SH-SY5Y (cell line): ENCODE results near the gene CXorf66.

Source experiments
- GATA2 ChIP-seq: IDR thresholded peaks from 2 replicates; pipeline ENCODE4 v1.6.1; 2011; ENCODE audit warnings: mild to moderate bottlenecking, low read depth, low read length
- GATA3 ChIP-seq: IDR thresholded peaks from 2 replicates; pipeline ENCODE4 v1.6.1; 2011; ENCODE audit warnings: low read depth, mild to moderate bottlenecking, low read length, moderate library complexity

CXorf66 gene

DNA sequence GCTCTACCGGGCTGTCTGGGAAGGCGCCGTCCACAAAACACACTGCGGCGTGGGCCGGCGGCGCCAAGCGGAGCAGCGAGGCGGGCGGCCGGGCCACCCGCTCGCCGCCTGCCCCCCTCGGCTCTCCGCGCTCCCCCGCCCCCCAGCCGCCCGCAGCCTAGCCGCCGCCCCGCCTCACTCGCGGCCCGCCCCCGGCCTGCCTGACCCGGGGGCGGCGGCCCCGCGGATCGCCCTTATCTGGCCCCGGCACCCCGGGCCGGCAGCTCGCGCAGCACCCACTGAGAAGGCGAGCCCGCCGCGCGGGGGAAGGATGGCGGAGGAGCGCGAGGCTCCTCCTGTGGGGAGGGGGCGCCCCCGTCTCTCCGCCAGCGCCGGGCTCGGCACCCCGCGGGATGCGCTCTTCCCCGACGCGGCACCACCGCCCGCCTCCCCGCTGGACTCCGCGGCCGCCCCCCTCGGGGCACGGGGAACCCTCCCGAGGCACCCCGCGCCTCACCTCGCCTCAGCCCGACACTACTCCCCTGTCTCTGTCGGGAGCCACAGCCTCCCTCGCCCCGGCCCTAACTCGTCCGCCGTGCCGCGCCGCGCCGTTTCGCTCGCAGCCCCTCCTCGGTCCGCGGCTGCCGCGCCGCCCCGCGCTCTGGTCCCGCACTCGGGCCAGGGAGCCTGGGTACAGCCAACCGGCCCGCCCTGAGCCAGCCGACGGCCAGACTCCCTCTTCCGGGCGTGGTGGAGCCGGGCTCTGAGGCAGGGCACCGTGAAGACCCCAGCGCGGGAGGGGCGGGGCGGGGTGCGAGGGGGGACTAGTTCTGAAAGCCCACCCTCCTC, 33.0 kb downstream of the CXorf66 start:
- TF ChIP-seq GATA2 = no peak
- no peak for TF ChIP-seq GATA3

DNA sequence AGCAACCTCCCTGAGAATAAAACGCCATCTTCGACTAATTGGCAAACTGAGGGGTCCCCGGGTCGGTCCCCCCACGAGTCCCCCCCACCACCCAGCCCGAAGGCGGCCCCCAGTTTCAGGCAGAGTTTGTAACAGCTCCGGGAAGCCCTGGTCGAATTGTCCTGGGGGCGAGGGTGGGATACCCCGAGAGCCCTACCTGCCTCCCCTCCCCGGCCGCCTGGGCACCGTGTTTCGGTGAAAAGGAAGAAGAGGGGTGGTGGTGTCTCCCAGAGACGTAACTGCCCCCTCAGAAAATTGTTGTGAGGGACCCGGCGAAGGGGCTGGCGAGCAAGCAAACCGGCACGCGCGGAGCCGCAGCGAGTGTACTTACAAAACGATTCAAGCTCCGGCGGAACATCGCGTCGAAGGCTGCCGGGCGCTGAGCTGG, 33.7 kb downstream of the CXorf66 start:
- TF ChIP-seq GATA2 (no peak), GATA3 (no peak)

DNA sequence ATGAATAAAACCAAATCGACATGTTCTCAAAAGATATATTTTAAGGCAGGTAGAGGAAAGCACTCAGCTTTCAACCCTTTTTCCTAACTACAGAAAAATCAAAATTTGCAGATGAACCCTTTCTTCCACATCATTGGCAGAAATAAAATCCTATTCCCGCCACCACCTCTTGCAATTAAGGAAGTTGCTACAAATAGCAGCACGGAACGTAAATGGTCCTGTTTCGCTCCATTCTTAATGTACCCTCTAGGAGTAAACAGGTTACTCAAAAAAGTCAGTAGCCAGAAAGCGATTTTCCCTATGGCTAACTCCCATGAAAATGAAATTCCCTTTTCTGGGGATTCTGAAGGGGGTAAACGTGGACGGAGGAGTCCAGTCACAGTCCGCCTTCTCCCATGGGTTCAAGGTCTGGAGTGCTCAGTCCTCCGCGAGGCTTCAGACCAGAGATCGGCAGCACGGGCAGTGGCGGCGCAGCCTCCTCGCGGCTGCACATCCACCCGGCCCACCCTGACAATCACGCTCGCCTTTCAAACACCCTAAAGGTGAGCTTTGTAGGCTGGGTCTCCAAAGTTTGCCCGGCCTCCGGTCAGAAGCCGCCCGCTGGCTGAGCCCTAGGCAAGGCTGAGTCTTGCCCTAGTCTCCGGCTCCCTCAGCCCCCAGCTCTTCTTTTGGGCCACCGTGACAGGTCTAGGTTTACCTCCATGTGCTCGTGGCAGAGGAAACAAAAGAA, 34.2 kb downstream of the CXorf66 start:
- no peak for TF ChIP-seq GATA3
- no peak for TF ChIP-seq GATA2

DNA sequence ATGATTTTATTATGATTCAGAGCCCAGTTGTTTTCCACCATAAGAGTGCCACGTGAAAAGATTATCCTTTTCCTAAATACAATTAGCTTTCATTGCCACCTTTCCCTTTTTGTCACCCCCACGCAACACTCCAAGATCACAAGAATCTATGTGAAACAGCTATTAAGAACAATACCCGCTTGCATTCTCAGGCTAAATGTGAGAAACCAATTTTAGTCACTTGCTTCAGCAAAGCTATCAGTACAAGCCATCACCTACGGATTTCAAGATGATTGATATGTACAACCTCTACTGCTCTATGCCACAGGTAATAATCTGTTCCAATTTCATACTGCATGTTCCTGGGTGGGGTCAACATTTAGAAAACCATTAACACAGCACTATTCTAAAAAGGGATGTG, 34.9 kb downstream of the CXorf66 start:
- TF ChIP-seq GATA3 (no peak), GATA2 (no peak)

DNA sequence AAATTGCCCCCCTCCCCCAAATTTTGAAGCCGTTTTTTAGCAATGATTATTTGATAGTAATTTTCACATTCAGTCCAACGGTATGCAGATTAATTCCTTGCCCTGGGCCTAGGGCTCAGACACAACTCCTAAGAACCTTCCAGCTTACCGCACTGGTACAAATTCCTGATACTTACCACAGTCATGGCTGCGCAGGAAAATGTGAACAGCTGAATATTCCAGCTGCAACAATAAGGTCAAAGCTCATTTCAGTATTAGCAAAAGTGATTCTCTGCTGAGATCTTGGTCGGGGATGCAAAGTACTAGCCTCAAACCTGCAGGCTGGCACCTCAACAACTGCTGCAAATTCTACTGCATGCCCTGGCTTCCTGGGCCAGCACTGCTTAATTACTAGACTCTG, 35.4 kb downstream of the CXorf66 start:
- TF ChIP-seq GATA2 (no peak), GATA3 (no peak)

DNA sequence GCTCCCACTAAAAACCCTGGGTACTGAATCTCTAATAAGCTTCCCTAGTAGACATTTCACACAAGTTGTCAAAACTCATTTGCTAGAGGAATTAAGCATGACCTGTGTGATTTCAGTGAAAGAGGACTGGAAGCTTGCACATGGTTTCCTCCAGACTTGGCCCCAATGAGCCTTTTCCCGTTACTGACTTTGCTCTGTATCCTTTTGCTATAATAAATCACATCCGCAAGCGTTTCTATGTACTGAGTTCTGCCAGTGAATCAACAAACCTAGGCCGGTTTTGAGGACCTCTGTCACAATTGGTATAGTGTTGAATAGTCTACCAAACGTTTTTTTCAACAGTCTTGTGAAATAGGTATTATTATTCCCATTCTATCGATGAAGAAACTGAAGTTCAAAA, 40.6 kb downstream of the CXorf66 start:
- TF ChIP-seq GATA2 (no peak), GATA3 (no peak)

DNA sequence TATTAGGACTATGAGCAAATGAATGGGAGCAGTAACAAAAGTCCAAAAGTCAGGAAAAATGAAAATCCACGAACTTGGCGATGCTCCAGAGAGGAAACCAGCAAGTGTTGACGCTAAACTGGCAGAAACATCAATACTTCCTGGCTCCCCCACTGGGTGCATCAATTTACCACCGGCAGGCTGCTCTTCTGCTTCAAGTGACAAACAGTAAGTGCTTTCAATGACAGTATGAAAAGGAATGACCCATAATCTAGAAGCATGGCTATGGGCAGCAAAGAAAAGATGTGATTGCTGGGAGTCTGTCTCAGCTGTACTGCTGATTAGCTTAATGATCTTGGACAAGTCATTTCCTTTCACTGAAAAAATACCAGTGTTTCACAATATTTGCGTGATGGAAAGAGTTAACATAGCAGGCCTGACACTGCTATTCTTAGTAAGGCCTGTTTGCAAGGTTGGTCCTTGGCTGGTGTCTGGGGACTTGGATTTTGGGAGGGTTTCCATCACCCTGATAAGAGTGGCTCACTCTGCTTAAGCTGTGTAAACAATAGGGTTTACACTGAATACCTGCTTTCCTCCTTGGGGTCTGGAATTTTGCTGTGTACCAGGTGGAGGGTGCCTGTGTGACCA, 41.1 kb downstream of the CXorf66 start:
- TF ChIP-seq GATA2 (no peak), GATA3 (no peak)

DNA sequence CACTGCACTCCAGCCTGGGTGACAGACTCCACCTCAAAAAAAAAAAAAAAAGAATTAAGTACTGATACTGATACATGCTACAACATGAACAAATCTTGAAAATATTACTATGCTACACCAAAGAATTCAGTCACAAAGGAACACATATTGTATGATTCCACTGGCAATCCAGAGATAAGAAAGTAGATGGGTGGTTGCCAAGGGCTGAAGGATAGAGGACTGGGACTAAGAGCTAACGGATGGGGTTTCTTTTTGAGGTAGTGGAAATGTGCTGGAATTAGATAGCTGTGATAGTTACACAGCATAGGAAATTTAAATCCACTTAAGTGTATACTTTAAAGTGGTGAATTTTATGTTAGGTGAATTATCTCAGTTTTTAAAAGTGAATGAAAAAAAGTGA, 45.0 kb downstream of the CXorf66 start:
- no peak for TF ChIP-seq GATA3
- TF ChIP-seq GATA2 = no peak

DNA sequence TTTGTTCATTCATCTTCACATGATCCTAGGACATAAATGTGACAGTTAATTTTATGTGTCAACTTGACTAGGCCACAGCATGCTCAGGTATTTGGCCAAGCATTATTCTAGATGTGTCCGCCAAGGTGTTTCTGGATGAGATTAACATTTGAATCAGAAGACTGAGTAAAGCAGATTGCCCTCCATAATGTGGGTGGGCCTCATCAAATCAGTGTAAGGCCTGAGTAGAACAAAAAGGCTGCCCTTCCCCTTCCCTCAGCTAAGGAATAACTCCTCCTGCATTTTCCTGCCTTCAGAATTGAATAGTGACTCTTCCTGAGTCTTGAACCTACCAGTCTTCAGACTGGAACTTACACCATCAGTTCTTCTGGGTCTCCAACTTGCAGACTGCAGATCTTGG, 50.9 kb downstream of the CXorf66 start:
- TF ChIP-seq GATA3 (no peak), GATA2 (no peak)

DNA sequence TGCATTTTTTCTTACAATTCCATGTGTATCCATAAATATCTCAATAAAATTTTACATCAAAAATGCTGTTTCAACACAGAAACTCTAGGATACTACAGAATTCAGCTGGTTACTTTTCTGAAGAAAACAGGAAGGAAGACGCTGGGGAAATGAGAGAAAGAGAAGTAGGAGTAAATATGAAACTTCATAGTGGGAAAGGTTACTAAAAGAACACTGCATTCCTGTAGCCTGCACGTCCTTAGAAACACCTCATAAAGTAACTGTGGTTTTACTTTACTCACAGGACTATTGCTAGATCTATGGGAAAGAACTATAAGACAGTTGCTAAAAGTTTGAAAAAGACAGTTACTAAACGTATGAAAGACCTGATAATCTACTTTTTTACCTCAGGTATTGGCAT, 55.6 kb downstream of the CXorf66 start:
- TF ChIP-seq GATA3 (no peak), GATA2 (no peak)

DNA sequence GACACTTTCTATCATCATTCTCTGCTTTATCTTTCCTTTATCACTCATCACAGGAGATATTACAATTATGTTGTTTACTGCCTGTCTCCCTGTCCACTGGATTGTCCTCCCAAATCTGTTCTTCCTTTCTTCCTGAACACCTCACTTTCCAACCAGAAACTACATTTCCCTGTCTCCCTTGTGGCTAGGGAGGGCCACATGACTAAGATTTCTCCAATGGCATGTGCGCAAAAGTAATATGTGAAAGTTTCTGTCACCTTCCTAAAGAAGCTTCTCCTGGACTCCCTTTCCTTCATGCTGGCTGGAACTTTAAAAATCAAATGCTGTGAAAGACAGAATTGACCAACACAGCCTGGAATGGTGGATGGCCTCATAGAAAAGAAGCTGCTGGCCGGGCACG, 58.2 kb downstream of the CXorf66 start:
- TF ChIP-seq GATA3 (no peak), GATA2 (no peak)

DNA sequence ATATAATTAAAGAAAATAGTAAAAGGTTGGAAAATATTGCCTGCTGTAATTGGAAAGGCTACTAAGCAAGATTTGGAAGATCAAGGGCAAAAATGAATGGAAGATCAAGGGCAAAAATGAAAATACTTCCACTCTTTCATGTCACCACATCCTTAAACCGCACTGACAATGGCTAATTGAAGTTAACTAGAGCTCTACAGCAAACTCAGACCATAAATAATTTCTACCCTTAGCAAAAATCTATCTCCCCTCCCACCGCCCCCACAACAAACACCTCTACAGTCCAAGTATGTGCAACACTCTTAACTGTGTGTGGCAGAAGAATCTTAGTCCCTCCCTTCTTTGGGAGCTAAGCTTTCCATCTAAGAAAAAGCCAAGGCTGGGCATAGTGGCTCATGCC, 59.6 kb downstream of the CXorf66 start:
- TF ChIP-seq GATA3 (no peak), GATA2 (no peak)
